H1 (cell line): ENCODE data around the gene RAB34. TPM values are rescaled to one million over a fixed set of nuclear protein-coding genes. Genes with fewer than 3 reads are reported as not detected.

Experiments used
- CBX8 ChIP-seq: fragments of 300-800, 300-1000 bp; sonication (generic); IDR thresholded peaks from 2 replicates; pipeline ENCODE4 v1.7.1; 2016; ENCODE audit warnings: low read depth, low read length, borderline replicate concordance
- KDM4A ChIP-seq: IDR thresholded peaks from one replicate; pipeline ENCODE4 v1.7.1; 2012; ENCODE audit warnings: low read depth, mild to moderate bottlenecking, moderate library complexity, low read length, inconsistent platforms; ENCODE audit not compliant: severe bottlenecking
- polyA plus RNA-seq, 7 experiments: library from polyadenylated mRNA; depleted of rRNA in 3 of 7; stranded (reverse) in 5 of 7; unstranded in 2 of 7; fragments of >200 nt in 5 of 7; fragments of 200-250 nt in 2 of 7; gene quantifications; 1 replicate in 5 of 7; 2 replicates in 1 of 7; 4 replicates in 1 of 7; pipeline versions ENCODE4 v1.2.1 to v1.2.3, GENCODE V29; 2011 to 2013; ENCODE audit warnings: missing spikeins in 2 of 7, mixed read lengths in 2 of 7
- total RNA-seq: library from RNA; stranded (reverse); fragmentation: NEBNext Ultra II Directional; extraction: Animal tissue kit (Norgen Biotek cat#: 25700); gene quantifications from 2 replicates; pipeline ENCODE4 v1.2.1, GENCODE V29; 2021
- TF ChIP-seq, protein P1 (sequence below), 3 experiments: IDR thresholded peaks; 1 replicate in 2 of 3; 2 replicates in 1 of 3; pipeline versions ENCODE4 v1.5.1 to v1.6.1; 2011; ENCODE audit warnings: low read length in 3 of 3, mild to moderate bottlenecking in 3 of 3, inconsistent platforms in 2 of 3, low read depth in 1 of 3, moderate library complexity in 1 of 3; ENCODE audit not compliant: insufficient read depth in 1 of 3; ENCODE audit errors: control extremely low read depth in 1 of 3

Gene RAB34
- total and polyA plus RNA-seq, 2 of the 8 experiments (the other 6 are each of a cell fraction or from before 2014, with no cell fraction given), result 237 to 305 TPM

DNA sequence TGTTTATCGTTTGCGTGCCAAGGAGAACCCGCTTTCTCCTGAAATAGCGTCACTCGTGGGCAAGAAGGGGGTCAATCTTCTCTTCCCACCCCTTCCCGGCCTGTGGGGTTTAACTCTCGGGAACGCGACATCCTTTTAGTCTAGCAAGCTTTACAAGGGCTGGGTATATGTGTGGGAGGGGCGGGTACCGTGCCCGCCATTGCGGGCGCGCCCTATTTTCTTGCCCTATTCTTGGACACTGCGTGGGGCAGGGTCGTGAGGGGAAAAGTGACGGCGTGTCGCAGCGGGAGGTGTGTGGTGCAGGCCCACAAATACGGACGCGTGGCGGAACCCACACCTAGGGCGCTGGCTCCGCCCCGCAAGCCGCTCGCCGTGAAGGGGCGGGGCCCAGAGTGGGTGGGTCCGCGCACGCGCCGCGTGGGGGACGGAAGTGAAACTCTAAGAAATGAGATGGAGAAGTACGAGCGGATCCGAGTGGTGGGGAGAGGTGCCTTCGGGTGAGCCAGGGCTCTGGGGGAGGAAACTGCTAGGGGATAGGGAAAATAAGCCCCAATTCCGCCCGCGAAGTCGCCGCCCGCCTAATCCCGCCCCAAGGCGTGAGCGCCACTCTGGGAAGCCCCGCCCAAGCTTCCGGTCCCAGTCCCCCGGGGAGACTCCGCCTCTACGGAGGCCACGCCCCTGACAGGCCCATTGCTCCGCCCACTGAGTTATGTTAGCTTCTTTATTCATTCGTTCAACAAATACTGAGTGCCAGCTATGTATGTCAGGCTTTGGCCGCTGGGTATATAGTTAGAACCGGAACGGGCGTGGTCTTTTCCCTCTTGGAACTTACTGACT, 10.9 kb upstream of the RAB34 start, which contains the start of gene NEK8 (continued):
- TF ChIP-seq KDM4A, result no peak
- TF ChIP-seq CBX8, result no peak
- TF ChIP-seq, protein P1, sequence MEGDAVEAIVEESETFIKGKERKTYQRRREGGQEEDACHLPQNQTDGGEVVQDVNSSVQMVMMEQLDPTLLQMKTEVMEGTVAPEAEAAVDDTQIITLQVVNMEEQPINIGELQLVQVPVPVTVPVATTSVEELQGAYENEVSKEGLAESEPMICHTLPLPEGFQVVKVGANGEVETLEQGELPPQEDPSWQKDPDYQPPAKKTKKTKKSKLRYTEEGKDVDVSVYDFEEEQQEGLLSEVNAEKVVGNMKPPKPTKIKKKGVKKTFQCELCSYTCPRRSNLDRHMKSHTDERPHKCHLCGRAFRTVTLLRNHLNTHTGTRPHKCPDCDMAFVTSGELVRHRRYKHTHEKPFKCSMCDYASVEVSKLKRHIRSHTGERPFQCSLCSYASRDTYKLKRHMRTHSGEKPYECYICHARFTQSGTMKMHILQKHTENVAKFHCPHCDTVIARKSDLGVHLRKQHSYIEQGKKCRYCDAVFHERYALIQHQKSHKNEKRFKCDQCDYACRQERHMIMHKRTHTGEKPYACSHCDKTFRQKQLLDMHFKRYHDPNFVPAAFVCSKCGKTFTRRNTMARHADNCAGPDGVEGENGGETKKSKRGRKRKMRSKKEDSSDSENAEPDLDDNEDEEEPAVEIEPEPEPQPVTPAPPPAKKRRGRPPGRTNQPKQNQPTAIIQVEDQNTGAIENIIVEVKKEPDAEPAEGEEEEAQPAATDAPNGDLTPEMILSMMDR (IDR thresholded peaks at IDR 0.05; ENCODE audit: control extremely low read depth in 1 of 3, insufficient read depth in 1 of 3, low read depth in 1 of 3, low read length in 3 of 3), result no peak
